Measurements from ENCODE around the gene MAST1. TPM values are rescaled to one million over a fixed set of nuclear protein-coding genes. Genes with fewer than 3 reads are reported as not detected.
A peak's percentile ranks its signal among the peaks of the same experiment; 100 is the strongest.

Gene MAST1
- polyA plus RNA-seq, 2 of the 4 experiments (the other 2 are of a cell fraction), result 1.4 to 2.2 TPM

GRCh38 chr19:12837225-12837624, 1.1 kb upstream of the MAST1 start:
- Histone ChIP-seq H3K4me1 (peaks cover 17% of the 10 kb centered on the region), H3K4me2 (no peak overlapping the region), H3K9me3 (no peaks in the 10 kb centered on the region), H3K4me3 (no peak overlapping the region), H3K27ac (no peak overlapping the region)
- POLR2A ChIA-PET, result interaction anchor here (0.6 kb wide), 1 partner anchor 155 kb away, joined by 13 read pairs; no protein-coding TSS in a partner anchor
- 55% methylated on average over 4 of the region's 4 CpGs for WGBS (ENCODE audit: missing lambda C conversion rate)
- FAIRE-seq, result no peak
- TF ChIP-seq, protein P1, sequence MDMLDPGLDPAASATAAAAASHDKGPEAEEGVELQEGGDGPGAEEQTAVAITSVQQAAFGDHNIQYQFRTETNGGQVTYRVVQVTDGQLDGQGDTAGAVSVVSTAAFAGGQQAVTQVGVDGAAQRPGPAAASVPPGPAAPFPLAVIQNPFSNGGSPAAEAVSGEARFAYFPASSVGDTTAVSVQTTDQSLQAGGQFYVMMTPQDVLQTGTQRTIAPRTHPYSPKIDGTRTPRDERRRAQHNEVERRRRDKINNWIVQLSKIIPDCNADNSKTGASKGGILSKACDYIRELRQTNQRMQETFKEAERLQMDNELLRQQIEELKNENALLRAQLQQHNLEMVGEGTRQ (IDR thresholded peaks at IDR 0.05), result no peak
- TF ChIP-seq, protein P2, sequence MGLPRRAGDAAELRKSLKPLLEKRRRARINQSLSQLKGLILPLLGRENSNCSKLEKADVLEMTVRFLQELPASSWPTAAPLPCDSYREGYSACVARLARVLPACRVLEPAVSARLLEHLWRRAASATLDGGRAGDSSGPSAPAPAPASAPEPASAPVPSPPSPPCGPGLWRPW (IDR thresholded peaks at IDR 0.05), result no peak
- no peak for TF ChIP-seq SMC3 (IDR thresholded peaks at IDR 0.05)
- no peak for TF ChIP-seq FOSL2 (IDR thresholded peaks at IDR 0.05)
- TF ChIP-seq FOSL2 (CRISPR knock-in tag; IDR thresholded peaks at IDR 0.05), result peak; percentile 39; the same call in 1 of the 2 replicates
- TF ChIP-seq ZFP36 (IDR thresholded peaks at IDR 0.05; ENCODE audit: borderline replicate concordance, partially characterized antibody), result peak; percentile 25
- no peak for TF ChIP-seq RAD21 (conservative IDR thresholded peaks at IDR 0.05 in 1 of 2, IDR thresholded peaks at IDR 0.05 in 1 of 2)
- TF ChIP-seq RCOR1 (IDR thresholded peaks at IDR 0.05; ENCODE audit: low read depth, low read length), result no peak
- ATAC-seq, result no peak
- CTCF ChIA-PET, result interaction anchor here (0.7 to 2.9 kb wide), 11 partner anchors 9 to 79 kb away, joined by 3 to 27 read pairs (median 4); no protein-coding TSS in a partner anchor
- no peak for DNase-seq (ENCODE audit: low read depth in 1 of 2, low spot score in 1 of 2)

DNA sequence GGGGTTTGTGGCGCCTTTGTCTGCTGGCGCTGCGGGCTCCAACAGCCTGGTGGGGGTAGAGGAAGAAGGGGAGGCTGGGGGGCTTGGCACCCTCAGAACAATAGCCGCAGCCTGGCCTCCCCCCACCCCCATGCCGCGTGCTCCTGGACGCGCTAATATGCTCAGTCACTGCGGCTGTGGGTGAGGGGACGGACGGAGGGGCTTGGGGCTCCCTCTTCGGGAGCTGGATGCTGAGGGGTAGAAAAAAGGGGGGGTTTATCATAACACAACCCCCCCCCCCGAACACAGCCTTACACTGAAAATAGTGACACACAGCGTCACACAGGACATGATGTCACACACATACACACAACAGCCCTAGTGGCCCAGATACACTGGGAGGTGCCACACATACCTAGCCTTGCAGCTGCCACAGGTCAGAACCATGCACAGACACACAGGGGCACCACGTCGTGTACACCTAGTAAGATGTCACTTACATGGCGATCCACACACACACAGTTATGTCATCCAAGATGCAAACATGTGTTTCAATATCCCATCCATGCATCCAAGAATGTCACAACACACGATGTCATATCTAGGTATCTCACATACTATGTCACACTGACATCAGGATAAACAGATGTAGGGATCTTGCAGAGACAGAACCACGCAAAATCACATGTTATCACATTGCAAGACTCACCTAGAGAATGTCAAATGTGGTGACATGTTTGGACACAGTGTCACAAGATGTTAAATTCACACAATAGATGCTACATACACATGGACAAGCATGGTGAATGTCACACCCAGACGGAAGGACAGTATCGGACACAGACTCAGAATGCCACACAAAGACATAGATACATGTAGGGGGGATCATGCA, 806 bp downstream of the MAST1 start:
- WGBS (ENCODE audit: missing lambda C conversion rate), result 54% methylated on average over 11 of the region's 21 CpGs
- DNase-seq (ENCODE audit: low read depth in 1 of 2, low spot score in 1 of 2) (no peak), ATAC-seq (no peak; a peak in 1 of 6 replicates), FAIRE-seq (no peak)
- peak overlapping the region; percentile 78 for H3K4me3 ChIP-seq
- ChIA-PET CTCF (interaction anchor here (0.6 to 2.9 kb wide), 7 partner anchors 8 to 153 kb away, joined by 3 to 27 read pairs (median 3); no protein-coding TSS in a partner anchor), POLR2A (no interaction called here)
- peak overlapping the region; percentile 66 for H3K4me2 ChIP-seq
- H3K4me1 ChIP-seq, result peaks cover 9% of the 10 kb centered on the region; the same call in 1 of the 3 replicates
- peak overlapping the region; percentile 71 to 87 for H3K27ac ChIP-seq
- H3K9me3 ChIP-seq, result no peaks in the 10 kb centered on the region
- TF ChIP-seq ZFP36 (IDR thresholded peaks at IDR 0.05; ENCODE audit: borderline replicate concordance, partially characterized antibody) (no peak), HOXB5 (CRISPR knock-in tag; IDR thresholded peaks at IDR 0.05) (no peak), BHLHE40 (IDR thresholded peaks at IDR 0.05; ENCODE audit: low read depth, low read length) (no peak), REST (IDR thresholded peaks at IDR 0.05) (no peak), MAZ (IDR thresholded peaks at IDR 0.05; ENCODE audit: borderline replicate concordance, low read depth, low read length) (no peak), CHD4 (IDR thresholded peaks at IDR 0.05; ENCODE audit: borderline replicate concordance) (no peak), KDM1A (IDR thresholded peaks at IDR 0.05; ENCODE audit: low read depth) (no peak), SREBF2 (IDR thresholded peaks at IDR 0.05) (no peak), SMC3 (IDR thresholded peaks at IDR 0.05) (no peak), MAFK (IDR thresholded peaks at IDR 0.05; ENCODE audit: partially characterized antibody) (no peak), CTCF (IDR thresholded peaks at IDR 0.05) (no peak), ZNF302 (CRISPR knock-in tag; IDR thresholded peaks at IDR 0.05) (no peak), RAD21 (conservative IDR thresholded peaks at IDR 0.05 in 1 of 2, IDR thresholded peaks at IDR 0.05 in 1 of 2) (no peak), MYC (IDR thresholded peaks at IDR 0.05; ENCODE audit: borderline replicate concordance, low read length) (no peak), MAX (IDR thresholded peaks at IDR 0.05) (no peak), HDAC2 (IDR thresholded peaks at IDR 0.05) (no peak), BCL3 (IDR thresholded peaks at IDR 0.05) (no peak), HMGXB4 (CRISPR knock-in tag; IDR thresholded peaks at IDR 0.05; ENCODE audit: borderline replicate concordance) (no peak), CBX8 (IDR thresholded peaks at IDR 0.05) (no peak)

All from A549 (cell line).